Progenitor cell of endocrine pancreas (in vitro differentiated cells): ENCODE measurements around the gene DIPK1A. TPM values are rescaled to one million over a fixed set of nuclear protein-coding genes. Genes with fewer than 3 reads are reported as not detected.
"Not testable (repeated sequence)": the region's sequence is repeated elsewhere in the genome, so short reads cannot be mapped to it uniquely, and the experiment has no call there.

Experiments
- DNase-seq: peaks from one replicate; pipeline ENCODE4 v3.0.0; 2021; ENCODE audit warnings: low spot score; ENCODE audit not compliant: unreplicated experiment
- H3K27ac Mint-ChIP-seq: 2 replicates; pipeline ENCODE4 v1.8.0; 2021; ENCODE audit warnings: mild to moderate bottlenecking, moderate library complexity, mixed read lengths
- H3K27me3 Mint-ChIP-seq: 2 replicates; pipeline ENCODE4 v1.8.0; 2021; ENCODE audit warnings: mixed read lengths
- H3K36me3 Mint-ChIP-seq: 2 replicates; pipeline ENCODE4 v1.8.0; 2022; ENCODE audit warnings: mixed read lengths; ENCODE audit not compliant: insufficient read depth
- H3K4me1 Mint-ChIP-seq: 2 replicates; pipeline ENCODE4 v1.8.0; 2021; ENCODE audit warnings: low read depth, mixed read lengths
- H3K4me3 Mint-ChIP-seq: 2 replicates; pipeline ENCODE4 v1.8.0; 2021; ENCODE audit warnings: low read depth, mild to moderate bottlenecking, moderate library complexity, mixed read lengths
- H3K9me3 Mint-ChIP-seq: 2 replicates; pipeline ENCODE4 v1.8.0; 2021; ENCODE audit warnings: low read depth, mixed read lengths
- total RNA-seq: library from RNA; stranded (reverse); gene quantifications from 2 replicates; pipeline ENCODE4 v1.2.1, GENCODE V29; 2021
- TF ChIP-seq, protein P1 (sequence below): fragments of 200-600 bp; sonication (generic); IDR thresholded peaks from one replicate; pipeline ENCODE4 v1.5.0; 2021; ENCODE audit warnings: antibody characterized with exemption, mild to moderate bottlenecking; ENCODE audit not compliant: unreplicated experiment

DIPK1A gene
- total RNA-seq, 1 donor from 2014 or later = 6.9 TPM

DNA sequence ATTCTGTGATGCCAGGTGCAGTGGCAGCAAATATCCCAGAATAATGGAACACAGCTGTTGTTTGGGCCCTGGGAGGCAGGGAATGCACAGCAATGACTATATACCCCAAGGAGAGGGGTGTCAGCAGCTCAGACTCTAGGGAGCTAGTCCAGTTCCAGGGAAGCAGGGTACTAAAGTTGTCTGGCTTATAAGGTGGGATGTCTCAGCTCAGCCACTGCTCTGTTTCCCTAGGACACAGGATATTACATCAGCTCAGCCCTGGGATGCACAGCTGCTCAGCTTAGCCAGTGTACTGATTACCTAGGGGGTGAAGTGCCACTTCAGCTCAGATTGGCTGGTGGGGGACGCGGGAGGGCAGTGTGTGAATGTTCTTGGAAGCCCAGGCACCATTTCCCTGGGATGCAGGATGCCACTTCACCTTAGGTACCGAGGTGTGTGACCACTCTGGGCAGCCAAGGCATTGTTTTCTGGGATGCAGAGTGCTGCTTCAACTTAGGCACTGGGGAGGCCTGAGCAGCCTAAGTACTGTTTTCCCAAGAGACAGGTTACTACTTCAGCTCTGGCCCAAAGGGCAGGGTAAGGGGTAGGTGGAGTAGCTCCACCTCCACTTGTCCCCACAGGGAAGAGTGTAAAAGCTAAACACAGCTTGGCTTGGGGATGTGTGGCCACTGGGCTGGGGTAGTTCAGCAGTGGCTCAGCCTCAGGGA is 59.4 kb downstream of the DIPK1A start:
- Mint-ChIP-seq H3K36me3 (no peaks in the 10 kb centered on the region), H3K4me3 (no peak overlapping the region), H3K27ac (no peak overlapping the region), H3K4me1 (no peaks in the 10 kb centered on the region), H3K27me3 (no peaks in the 10 kb centered on the region), H3K9me3 (peaks cover 13% of the 10 kb centered on the region)
- DNase-seq = no peak
- TF ChIP-seq, protein P1, sequence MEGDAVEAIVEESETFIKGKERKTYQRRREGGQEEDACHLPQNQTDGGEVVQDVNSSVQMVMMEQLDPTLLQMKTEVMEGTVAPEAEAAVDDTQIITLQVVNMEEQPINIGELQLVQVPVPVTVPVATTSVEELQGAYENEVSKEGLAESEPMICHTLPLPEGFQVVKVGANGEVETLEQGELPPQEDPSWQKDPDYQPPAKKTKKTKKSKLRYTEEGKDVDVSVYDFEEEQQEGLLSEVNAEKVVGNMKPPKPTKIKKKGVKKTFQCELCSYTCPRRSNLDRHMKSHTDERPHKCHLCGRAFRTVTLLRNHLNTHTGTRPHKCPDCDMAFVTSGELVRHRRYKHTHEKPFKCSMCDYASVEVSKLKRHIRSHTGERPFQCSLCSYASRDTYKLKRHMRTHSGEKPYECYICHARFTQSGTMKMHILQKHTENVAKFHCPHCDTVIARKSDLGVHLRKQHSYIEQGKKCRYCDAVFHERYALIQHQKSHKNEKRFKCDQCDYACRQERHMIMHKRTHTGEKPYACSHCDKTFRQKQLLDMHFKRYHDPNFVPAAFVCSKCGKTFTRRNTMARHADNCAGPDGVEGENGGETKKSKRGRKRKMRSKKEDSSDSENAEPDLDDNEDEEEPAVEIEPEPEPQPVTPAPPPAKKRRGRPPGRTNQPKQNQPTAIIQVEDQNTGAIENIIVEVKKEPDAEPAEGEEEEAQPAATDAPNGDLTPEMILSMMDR = no peak

DNA sequence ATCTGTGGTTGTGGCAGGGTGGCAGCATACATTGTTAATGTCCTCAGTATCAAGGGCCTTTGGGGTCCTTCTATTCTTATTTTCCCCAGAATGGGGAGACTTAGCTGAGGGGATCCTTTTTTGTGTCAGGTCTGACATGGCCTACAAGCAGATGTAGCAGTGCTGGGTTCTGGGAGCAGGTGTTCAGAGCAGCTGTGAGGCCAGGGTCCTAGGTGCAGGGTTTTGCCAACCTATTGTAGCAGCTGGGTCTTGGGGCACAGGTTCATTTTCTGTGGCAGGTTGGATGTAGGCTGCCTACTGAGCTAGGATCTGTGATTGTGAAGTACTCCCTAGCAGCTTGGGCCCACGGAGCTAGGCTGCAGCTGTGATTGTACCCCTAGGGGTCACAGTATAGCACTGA is 60.1 kb downstream of the DIPK1A start:
- no peaks in the 10 kb centered on the region for H3K4me1 Mint-ChIP-seq
- no peak for DNase-seq
- no peak overlapping the region for H3K27ac Mint-ChIP-seq
- no peaks in the 10 kb centered on the region for H3K27me3 Mint-ChIP-seq
- no peaks in the 10 kb centered on the region for H3K36me3 Mint-ChIP-seq
- TF ChIP-seq, protein P1 = no peak
- H3K4me3 Mint-ChIP-seq = no peak overlapping the region
- peaks cover 13% of the 10 kb centered on the region for H3K9me3 Mint-ChIP-seq

DNA sequence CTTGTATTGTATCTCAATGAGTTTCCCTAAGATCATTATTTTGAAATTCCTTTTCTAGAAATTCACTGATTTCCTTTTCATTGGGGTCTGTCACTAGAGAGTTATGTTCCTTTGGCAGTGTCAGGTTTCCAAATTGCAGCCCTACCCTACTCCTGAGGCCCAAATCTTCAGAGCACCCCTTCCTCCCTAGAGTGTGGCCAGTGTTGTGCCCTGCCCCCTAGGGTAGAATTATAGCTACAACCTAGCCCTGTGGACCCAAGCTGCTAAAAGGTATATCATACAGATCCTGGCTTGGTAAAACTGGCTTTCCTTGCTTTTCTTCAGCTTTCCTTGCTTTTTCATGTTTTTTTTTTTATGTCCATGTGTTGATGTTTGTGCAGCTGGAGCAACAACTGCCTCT is 60.7 kb downstream of the DIPK1A start:
- Mint-ChIP-seq H3K36me3 (no peaks in the 10 kb centered on the region), H3K4me3 (no peak overlapping the region)
- TF ChIP-seq, protein P1 = no peak

DNA sequence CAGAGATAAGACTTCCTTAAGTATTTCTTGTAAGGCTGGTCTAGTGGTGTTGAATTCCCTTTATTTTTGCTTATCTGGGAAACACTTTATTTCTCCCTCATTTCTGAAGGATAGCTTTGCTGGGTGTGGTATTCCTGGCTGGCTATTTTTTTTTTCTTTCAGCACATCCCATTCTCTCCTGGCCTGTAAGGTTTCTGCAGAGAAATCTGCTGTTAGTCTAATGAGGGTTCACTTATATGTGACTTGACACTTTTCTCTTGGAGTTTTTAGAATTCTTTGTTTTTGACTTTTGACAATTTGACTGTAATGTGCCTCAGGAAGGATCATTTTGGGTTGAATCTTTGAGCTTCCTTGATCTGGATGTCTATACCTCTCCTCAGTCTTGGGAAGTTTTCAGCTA is 61.5 kb downstream of the DIPK1A start:
- H3K36me3 Mint-ChIP-seq = no peaks in the 10 kb centered on the region
- no peaks in the 10 kb centered on the region for H3K4me1 Mint-ChIP-seq

More for the DNA sequence above, 60.7 kb downstream of the DIPK1A start:
- Mint-ChIP-seq H3K9me3 (peaks cover 13% of the 10 kb centered on the region), H3K27me3 (no peaks in the 10 kb centered on the region), H3K27ac (no peak overlapping the region), H3K4me1 (no peaks in the 10 kb centered on the region)
- DNase-seq = no peak

DNA sequence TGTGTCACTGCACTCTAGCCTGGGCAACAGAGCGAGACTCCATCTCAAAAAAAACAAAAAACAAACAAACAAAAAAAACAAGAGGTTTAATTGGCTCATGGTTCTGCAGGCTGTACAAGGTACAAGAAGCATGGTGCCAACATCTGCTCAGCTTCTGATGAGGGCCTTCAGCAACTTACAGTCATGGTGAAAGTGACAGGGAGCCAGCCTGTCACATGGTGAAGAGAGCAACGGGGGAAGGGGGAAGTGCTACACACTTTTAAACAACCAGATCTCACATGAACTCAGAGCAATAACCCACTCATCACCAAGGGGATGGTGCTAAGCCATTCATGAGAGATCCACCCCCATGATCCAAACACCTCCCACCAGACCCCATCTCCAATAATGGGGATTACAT is 63.2 kb downstream of the DIPK1A start:
- not testable (repeated sequence) for H3K27ac Mint-ChIP-seq, H3K4me3 Mint-ChIP-seq, H3K4me1 Mint-ChIP-seq, H3K36me3 Mint-ChIP-seq, DNase-seq, H3K27me3 Mint-ChIP-seq
- H3K9me3 Mint-ChIP-seq = peaks cover 13% of the 10 kb centered on the region

More for the DNA sequence above, 61.5 kb downstream of the DIPK1A start:
- TF ChIP-seq, protein P1 = no peak
- Mint-ChIP-seq H3K4me3 (no peak overlapping the region), H3K27me3 (no peaks in the 10 kb centered on the region), H3K27ac (no peak overlapping the region), H3K9me3 (peaks cover 13% of the 10 kb centered on the region)
- DNase-seq = no peak

DNA sequence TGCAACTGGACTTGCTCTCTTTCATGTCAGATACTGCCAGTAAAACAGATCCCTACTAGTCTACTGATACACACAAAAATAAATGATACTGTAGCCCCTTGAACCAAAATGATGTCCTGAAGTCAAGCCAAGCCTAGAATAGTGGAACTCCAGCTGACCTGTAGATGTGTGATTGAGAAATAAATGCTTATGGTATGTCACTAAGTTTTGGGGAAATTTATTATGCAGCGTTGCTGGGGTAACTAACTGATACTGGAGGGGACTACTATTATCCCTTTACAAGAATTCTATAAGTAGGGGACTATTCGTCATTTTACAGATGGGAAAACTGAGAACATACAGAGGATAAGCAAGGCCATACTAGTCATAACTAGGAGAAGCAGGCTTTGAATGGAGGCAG is 73.8 kb downstream of the DIPK1A start:
- TF ChIP-seq, protein P1 = no peak
- Mint-ChIP-seq H3K27ac (peak overlapping the region; percentile 88), H3K4me3 (no peak overlapping the region), H3K9me3 (peaks cover 21% of the 10 kb centered on the region), H3K27me3 (no peaks in the 10 kb centered on the region), H3K36me3 (peaks cover 10% of the 10 kb centered on the region), H3K4me1 (peaks cover 11% of the 10 kb centered on the region)
- no peak for DNase-seq
